Uterus (tissue), 4 donors: ENCODE data around the gene FDX2. TPM values are rescaled to one million over a fixed set of nuclear protein-coding genes. Genes with fewer than 3 reads are reported as not detected.

Experiments
- DNase-seq, 2 donors: peaks; one replicate each; pipeline ENCODE4 v3.0.0-alpha.2; 2019 to 2020
- H3K27ac ChIP-seq, 2 donors: fragments of 200-600 bp; sonication (generic); 1 replicate in 1 of 2; 2 replicates in 1 of 2; pipeline ENCODE4 v1.5.1; 2016 to 2018
- H3K27me3 ChIP-seq, 2 donors: fragments of 200-600 bp; sonication (generic); one replicate each; pipeline ENCODE4 v1.5.1; 2018 to 2019; ENCODE audit warnings: control low read depth in 1 of 2
- H3K36me3 ChIP-seq, 2 donors: fragments of 200-600 bp; sonication (generic); one replicate each; pipeline ENCODE4 v1.5.1; 2019; ENCODE audit warnings: control low read depth in 1 of 2
- H3K4me1 ChIP-seq, 2 donors: fragments of 200-600 bp; sonication (generic); one replicate each; pipeline ENCODE4 v1.5.1; 2018 to 2019; ENCODE audit warnings: control low read depth in 1 of 2
- H3K4me3 ChIP-seq, 2 donors: fragments of 200-600 bp; sonication (generic); 1 replicate in 1 of 2; 2 replicates in 1 of 2; pipeline ENCODE4 v1.5.1; 2018 to 2019; ENCODE audit warnings: mild to moderate bottlenecking in 1 of 2
- H3K9me3 ChIP-seq, 2 donors: fragments of 200-600 bp; sonication (generic); one replicate each; pipeline ENCODE4 v1.5.1; 2019; ENCODE audit warnings: control low read depth in 1 of 2
- POLR2A ChIP-seq, 2 donors: fragments of 450-650 bp; IDR thresholded peaks; one replicate each; pipeline ENCODE4 v1.6.1; 2016; ENCODE audit warnings: antibody characterized with exemption in 2 of 2, mild to moderate bottlenecking in 1 of 2, moderate library complexity in 1 of 2
- intact Hi-C: fragments of 100-400 bp; cut with DNase I; formaldehyde crosslinking; loops from one replicate; pipeline ENCODE4 v1.15.1; 2023; ENCODE audit warnings: low total_unique reads
- total RNA-seq, 4 donors: library from RNA; depleted of rRNA in 3 of 4; stranded (reverse); fragments of >200 nt in 3 of 4; gene quantifications; one replicate each; pipeline versions ENCODE4 v1.1.0 to v1.2.4, GENCODE V29; 2014 to 2023
- TF ChIP-seq, protein P1 (sequence below), 4 experiments: fragments of 200-600 bp in 2 of 4; fragments of 450-650 bp in 2 of 4; sonication (generic) in 2 of 4; IDR thresholded peaks; one replicate each; pipeline ENCODE4 v1.5.1; 2016 to 2019; ENCODE audit warnings: antibody characterized with exemption in 4 of 4, mild to moderate bottlenecking in 2 of 4, moderate library complexity in 1 of 4
- donor health status: DM: yes; HTN: yes; CAD: no.

The FDX2 gene
- total RNA-seq, 4 donors from 2014 or later, result 1.5 to 12.7 (median 4.9) TPM

- no peaks in the 10 kb centered on the region for H3K36me3 ChIP-seq
- H3K27me3 ChIP-seq, result no peaks in the 10 kb centered on the region
- peak; percentile 98 for DNase-seq
- H3K27ac ChIP-seq, result peak within 1 kb of the TSS; percentile 94 to 96
- H3K9me3 ChIP-seq, result no peaks in the 10 kb centered on the region
- H3K4me1 ChIP-seq, result peaks cover 0 to 5% of the 10 kb centered on the region in 2 donors
- H3K4me3 ChIP-seq, result peak within 1 kb of the TSS; percentile 77 to 99
- TF ChIP-seq POLR2A (IDR thresholded peaks at IDR 0.05), result peak; percentile 65 to 85
- TF ChIP-seq, protein P1, sequence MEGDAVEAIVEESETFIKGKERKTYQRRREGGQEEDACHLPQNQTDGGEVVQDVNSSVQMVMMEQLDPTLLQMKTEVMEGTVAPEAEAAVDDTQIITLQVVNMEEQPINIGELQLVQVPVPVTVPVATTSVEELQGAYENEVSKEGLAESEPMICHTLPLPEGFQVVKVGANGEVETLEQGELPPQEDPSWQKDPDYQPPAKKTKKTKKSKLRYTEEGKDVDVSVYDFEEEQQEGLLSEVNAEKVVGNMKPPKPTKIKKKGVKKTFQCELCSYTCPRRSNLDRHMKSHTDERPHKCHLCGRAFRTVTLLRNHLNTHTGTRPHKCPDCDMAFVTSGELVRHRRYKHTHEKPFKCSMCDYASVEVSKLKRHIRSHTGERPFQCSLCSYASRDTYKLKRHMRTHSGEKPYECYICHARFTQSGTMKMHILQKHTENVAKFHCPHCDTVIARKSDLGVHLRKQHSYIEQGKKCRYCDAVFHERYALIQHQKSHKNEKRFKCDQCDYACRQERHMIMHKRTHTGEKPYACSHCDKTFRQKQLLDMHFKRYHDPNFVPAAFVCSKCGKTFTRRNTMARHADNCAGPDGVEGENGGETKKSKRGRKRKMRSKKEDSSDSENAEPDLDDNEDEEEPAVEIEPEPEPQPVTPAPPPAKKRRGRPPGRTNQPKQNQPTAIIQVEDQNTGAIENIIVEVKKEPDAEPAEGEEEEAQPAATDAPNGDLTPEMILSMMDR (IDR thresholded peaks at IDR 0.05), result no peak
- intact Hi-C loops, result loop anchor here (10.0 kb wide), 1 partner anchor 52 kb away; the partner anchor contains the start of gene TYK2
Measured at GRCh38 chr19:10332965-10333757, 17.3 kb upstream of the FDX2 start, which contains the start of gene RAVER1. Gene RAVER1, minus strand, starts transcription at chr19:10333529. Its CDS starts 22 bp downstream, at chr19:10333507.

DNA sequence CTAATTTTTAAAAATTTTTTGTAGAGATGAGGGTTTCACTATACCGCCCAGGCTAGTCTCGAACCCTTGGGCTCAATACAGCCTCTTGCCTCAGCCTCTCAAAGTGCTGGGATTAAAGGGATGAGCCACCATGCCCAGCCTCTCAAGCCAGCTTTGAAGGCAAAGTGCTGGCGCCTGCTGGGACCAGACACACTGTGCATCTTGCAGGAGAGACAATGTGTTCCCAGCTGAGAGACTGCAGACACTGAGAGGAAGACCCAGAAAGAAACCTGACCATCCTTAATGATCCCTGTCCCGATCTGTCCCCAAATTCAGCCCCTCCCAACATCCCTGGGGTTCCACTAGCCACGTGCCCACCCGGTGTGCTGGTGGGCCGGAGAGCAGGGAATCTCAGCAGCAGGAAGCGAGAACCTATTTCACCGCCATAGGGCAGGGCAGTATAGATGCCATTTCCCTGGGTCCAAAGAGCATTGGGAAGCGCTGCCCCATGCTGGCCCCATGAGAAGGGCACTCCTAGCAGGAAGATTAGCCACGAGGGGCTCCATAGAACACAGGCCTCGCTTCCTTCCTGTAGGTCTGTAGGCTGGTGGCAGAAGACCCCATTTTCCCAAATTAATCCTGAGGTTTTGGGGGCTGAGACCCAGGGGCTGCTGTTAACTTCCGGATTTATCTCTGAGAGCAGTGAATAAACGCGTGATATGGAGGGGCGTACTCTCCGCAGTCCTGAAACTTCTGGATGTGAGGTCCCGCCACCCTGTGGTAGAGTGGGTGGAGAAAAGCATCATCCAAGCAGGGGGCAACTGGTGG, 16.5 kb upstream of the FDX2 start:
- no peak for TF ChIP-seq POLR2A (IDR thresholded peaks at IDR 0.05)
- TF ChIP-seq, protein P1 (IDR thresholded peaks at IDR 0.05), result no peak
- Histone ChIP-seq H3K4me1 (peaks cover 0 to 5% of the 10 kb centered on the region in 2 donors), H3K27me3 (no peaks in the 10 kb centered on the region), H3K9me3 (no peaks in the 10 kb centered on the region), H3K36me3 (no peaks in the 10 kb centered on the region), H3K27ac (peak overlapping the region; percentile 94 to 96), H3K4me3 (peak overlapping the region; percentile 77 to 99)
- intact Hi-C loops, result loop anchor here (10.0 kb wide), 1 partner anchor 52 kb away; the partner anchor contains the start of gene TYK2
- no peak for DNase-seq

GRCh38 chr19:10329555-10329954, 13.7 kb upstream of the FDX2 start:
- intact Hi-C loops, result no loop called here
- no peaks in the 10 kb centered on the region for H3K27me3 ChIP-seq
- DNase-seq, result no peak
- H3K27ac ChIP-seq, result no peak overlapping the region
- no peak overlapping the region for H3K4me3 ChIP-seq
- H3K36me3 ChIP-seq, result no peaks in the 10 kb centered on the region
- TF ChIP-seq, protein P1 (IDR thresholded peaks at IDR 0.05), result no peak
- no peak for TF ChIP-seq POLR2A (IDR thresholded peaks at IDR 0.05)
- H3K9me3 ChIP-seq, result no peaks in the 10 kb centered on the region
- peaks cover 0 to 5% of the 10 kb centered on the region in 2 donors for H3K4me1 ChIP-seq

DNA sequence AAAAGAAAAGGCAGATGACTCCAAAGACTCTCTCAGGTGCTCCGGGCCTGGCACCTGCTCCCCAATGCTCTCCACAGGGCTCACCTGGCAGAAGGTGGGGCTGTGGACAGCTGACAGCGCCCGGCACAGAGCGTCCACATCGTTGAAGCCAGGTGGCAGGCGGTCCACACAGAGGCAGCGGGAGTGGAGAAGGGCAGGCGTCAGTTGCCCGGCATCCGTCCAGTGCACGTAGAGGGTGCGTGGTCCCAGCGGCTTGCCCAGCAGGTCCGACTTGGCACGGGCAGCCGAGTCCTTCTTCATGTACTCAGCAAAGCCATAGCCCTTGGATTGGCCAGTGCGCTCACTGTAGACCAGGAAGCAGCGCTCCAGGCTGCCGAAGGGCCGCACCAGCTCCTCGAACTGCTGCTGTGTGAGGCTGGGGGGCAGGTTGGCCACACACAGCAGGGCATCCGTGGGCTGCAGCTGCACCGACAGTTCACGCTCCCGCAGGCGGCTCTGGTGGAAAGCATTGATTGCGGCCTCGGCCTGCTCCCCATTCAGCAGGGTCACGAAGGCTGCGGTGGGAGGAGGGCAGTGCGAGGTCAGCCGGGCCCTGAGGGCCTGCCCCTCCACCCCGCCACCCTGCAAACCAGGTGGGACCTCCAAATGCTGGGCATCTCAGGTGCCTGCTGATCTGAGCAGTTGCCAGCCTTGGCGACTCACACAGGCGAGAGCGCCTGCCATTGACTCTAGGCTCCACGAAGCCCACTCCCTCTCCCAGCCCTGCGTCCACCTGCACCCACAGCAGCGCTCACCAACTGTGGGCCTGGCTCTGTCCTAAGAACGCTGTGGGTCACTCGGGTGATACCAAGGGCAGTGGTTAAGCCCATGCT, 13.0 kb upstream of the FDX2 start:
- DNase-seq, result no peak
- Histone ChIP-seq H3K4me1 (peaks cover 0 to 5% of the 10 kb centered on the region in 2 donors), H3K27ac (no peak overlapping the region), H3K9me3 (no peaks in the 10 kb centered on the region), H3K27me3 (no peaks in the 10 kb centered on the region), H3K4me3 (no peak overlapping the region), H3K36me3 (no peaks in the 10 kb centered on the region)
- no peak for TF ChIP-seq POLR2A (IDR thresholded peaks at IDR 0.05)
- intact Hi-C loops, result no loop called here

DNA sequence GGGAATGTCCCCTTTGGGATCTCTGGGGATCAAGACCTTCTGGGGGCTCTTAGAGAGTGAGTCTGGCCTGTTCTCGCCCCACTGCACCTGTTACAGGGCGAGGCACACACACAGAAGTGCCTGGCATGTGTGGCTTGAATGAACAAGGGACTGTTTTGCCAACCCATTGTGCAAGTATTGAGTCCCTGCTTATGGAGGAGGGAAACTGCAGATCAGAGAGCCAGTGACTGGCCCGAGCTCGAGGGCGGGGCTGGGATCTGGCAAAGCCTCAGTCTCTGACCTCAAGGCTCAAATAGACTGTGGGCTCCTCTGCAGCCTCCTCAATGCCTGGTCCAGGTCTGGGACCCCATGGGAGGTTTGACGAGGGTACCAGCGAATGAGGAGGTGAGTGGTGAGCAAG, 12.0 kb upstream of the FDX2 start:
- Histone ChIP-seq H3K36me3 (no peaks in the 10 kb centered on the region), H3K27me3 (no peaks in the 10 kb centered on the region), H3K4me1 (peaks cover 0 to 5% of the 10 kb centered on the region in 2 donors), H3K27ac (no peak overlapping the region), H3K9me3 (no peaks in the 10 kb centered on the region), H3K4me3 (no peak overlapping the region)
- intact Hi-C loops, result no loop called here
- no peak for DNase-seq
- TF ChIP-seq POLR2A (IDR thresholded peaks at IDR 0.05), result no peak
